A549 (cell line): ENCODE data around the gene SSTR3.
A peak's percentile ranks its signal among the peaks of the same experiment; 100 is the strongest.

ENCODE experiments used
- CEBPB ChIP-seq, 2 experiments: fragments of >200 bp in 1 of 2; sonication (Bioruptor Twin) in 1 of 2; formaldehyde crosslinking in 1 of 2; IDR thresholded peaks; 2 replicates each; pipeline ENCODE4 v1.6.1; 2012 to 2016
- ESRRA ChIP-seq: fragments of 150-350 bp; IDR thresholded peaks from 2 replicates; pipeline ENCODE4 v1.6.1; 2014; ENCODE audit warnings: mild to moderate bottlenecking, low read length, borderline replicate concordance
- MYC ChIP-seq: IDR thresholded peaks from 2 replicates; pipeline ENCODE4 v1.6.1; 2012; ENCODE audit warnings: mild to moderate bottlenecking, inconsistent platforms, low read length, improper control_type of control experiment, borderline replicate concordance
- NFE2L2 ChIP-seq: fragments of 150-350 bp; conservative IDR thresholded peaks from 2 replicates; pipeline ENCODE4 v1.6.1; 2014; ENCODE audit warnings: low read length
- NPAS2 ChIP-seq: fragments of 250-450 bp; sonication (Bioruptor Pico); IDR thresholded peaks from 2 replicates; pipeline ENCODE4 v1.8.0; 2022; ENCODE audit warnings: mild to moderate bottlenecking, moderate library complexity, borderline replicate concordance
- POLR2A ChIP-seq: IDR thresholded peaks from 2 replicates; pipeline ENCODE4 v1.6.1; 2012; ENCODE audit warnings: mild to moderate bottlenecking, low read length
- RAD21 ChIP-seq, 2 experiments: fragments of >200 bp in 1 of 2; sonication (Bioruptor Twin) in 1 of 2; formaldehyde crosslinking in 1 of 2; IDR thresholded peaks in 1 of 2; conservative IDR thresholded peaks in 1 of 2; 2 replicates in 1 of 2; 3 replicates in 1 of 2; pipeline ENCODE4 v1.6.1; 2012 to 2018; ENCODE audit warnings: inconsistent platforms in 1 of 2
- RARB ChIP-seq: fragments of 250-450 bp; sonication (Bioruptor Pico); IDR thresholded peaks from 2 replicates; pipeline ENCODE4 v1.8.0; 2021; ENCODE audit warnings: mild to moderate bottlenecking, moderate library complexity
- SMC3 ChIP-seq: fragments of >200 bp; sonication (Bioruptor Twin); formaldehyde crosslinking; IDR thresholded peaks from 3 replicates; pipeline ENCODE4 v1.6.1; 2018; ENCODE audit warnings: inconsistent platforms
- TFCP2L1 ChIP-seq: fragments of 250-450 bp; sonication (Bioruptor Pico); IDR thresholded peaks from 2 replicates; pipeline ENCODE4 v1.5.0; 2021; ENCODE audit warnings: mild to moderate bottlenecking
- USF2 ChIP-seq: fragments of 450-650 bp; IDR thresholded peaks from 2 replicates; pipeline ENCODE4 v1.6.1; 2014; ENCODE audit warnings: antibody characterized with exemption
- ZSCAN20 ChIP-seq: fragments of 250-450 bp; sonication (Bioruptor Pico); IDR thresholded peaks from 2 replicates; pipeline ENCODE4 v1.8.0; 2022; ENCODE audit warnings: mild to moderate bottlenecking, moderate library complexity
- TF ChIP-seq, protein P1 (sequence below): fragments of >200 bp; sonication (Bioruptor Twin); formaldehyde crosslinking; IDR thresholded peaks from 3 replicates; pipeline ENCODE4 v1.5.1; 2016
- TF ChIP-seq, protein P2 (sequence below): fragments of 200-600 bp; sonication (generic); IDR thresholded peaks from 2 replicates; pipeline ENCODE4 v1.6.1; 2016; ENCODE audit warnings: antibody characterized with exemption, mild to moderate bottlenecking, moderate library complexity

DNA sequence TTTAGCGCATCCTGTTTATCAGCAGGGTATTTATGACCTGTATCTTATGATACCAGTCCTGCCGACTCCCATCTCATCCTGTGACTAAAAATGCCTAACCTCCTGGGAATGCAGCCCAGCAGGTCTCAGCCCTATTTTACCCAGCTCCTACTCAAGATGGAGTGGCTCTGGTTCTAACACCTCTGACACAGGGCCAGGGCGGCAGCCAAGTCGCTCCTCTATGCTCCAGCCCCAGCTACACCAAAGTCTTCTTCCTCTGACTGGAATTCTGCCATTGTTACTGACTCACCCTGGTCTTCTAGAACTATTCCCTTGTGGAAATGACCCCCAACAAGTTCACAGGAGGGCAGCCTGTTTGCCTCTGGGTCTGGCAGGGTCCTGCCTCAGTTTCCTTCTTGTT is 16.4 kb downstream of the SSTR3 start:
- TF ChIP-seq, protein P1, sequence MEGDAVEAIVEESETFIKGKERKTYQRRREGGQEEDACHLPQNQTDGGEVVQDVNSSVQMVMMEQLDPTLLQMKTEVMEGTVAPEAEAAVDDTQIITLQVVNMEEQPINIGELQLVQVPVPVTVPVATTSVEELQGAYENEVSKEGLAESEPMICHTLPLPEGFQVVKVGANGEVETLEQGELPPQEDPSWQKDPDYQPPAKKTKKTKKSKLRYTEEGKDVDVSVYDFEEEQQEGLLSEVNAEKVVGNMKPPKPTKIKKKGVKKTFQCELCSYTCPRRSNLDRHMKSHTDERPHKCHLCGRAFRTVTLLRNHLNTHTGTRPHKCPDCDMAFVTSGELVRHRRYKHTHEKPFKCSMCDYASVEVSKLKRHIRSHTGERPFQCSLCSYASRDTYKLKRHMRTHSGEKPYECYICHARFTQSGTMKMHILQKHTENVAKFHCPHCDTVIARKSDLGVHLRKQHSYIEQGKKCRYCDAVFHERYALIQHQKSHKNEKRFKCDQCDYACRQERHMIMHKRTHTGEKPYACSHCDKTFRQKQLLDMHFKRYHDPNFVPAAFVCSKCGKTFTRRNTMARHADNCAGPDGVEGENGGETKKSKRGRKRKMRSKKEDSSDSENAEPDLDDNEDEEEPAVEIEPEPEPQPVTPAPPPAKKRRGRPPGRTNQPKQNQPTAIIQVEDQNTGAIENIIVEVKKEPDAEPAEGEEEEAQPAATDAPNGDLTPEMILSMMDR: no peak
- TF ChIP-seq NFE2L2 (no peak), CEBPB (IDR thresholded peaks at IDR 0.05) (no peak), ESRRA (no peak), USF2 (no peak), MYC (no peak), RAD21 (conservative IDR thresholded peaks at IDR 0.05 in 1 of 2, IDR thresholded peaks at IDR 0.05 in 1 of 2) (no peak), RARB (no peak), POLR2A (no peak), TFCP2L1 (no peak), SMC3 (no peak), ZSCAN20 (CRISPR knock-in tag) (peak; percentile 74; the same call in 1 of the 2 replicates), NPAS2 (CRISPR knock-in tag) (no peak)
- TF ChIP-seq, protein P2, sequence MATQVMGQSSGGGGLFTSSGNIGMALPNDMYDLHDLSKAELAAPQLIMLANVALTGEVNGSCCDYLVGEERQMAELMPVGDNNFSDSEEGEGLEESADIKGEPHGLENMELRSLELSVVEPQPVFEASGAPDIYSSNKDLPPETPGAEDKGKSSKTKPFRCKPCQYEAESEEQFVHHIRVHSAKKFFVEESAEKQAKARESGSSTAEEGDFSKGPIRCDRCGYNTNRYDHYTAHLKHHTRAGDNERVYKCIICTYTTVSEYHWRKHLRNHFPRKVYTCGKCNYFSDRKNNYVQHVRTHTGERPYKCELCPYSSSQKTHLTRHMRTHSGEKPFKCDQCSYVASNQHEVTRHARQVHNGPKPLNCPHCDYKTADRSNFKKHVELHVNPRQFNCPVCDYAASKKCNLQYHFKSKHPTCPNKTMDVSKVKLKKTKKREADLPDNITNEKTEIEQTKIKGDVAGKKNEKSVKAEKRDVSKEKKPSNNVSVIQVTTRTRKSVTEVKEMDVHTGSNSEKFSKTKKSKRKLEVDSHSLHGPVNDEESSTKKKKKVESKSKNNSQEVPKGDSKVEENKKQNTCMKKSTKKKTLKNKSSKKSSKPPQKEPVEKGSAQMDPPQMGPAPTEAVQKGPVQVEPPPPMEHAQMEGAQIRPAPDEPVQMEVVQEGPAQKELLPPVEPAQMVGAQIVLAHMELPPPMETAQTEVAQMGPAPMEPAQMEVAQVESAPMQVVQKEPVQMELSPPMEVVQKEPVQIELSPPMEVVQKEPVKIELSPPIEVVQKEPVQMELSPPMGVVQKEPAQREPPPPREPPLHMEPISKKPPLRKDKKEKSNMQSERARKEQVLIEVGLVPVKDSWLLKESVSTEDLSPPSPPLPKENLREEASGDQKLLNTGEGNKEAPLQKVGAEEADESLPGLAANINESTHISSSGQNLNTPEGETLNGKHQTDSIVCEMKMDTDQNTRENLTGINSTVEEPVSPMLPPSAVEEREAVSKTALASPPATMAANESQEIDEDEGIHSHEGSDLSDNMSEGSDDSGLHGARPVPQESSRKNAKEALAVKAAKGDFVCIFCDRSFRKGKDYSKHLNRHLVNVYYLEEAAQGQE: no peak
